SU-DHL-6 (cell line): ENCODE results near the gene CDKAL1.

Source experiments
- H2AFZ ChIP-seq: fragments of 200-600 bp; sonication (generic); 2 replicates; pipeline ENCODE4 v1.6.1; 2014; ENCODE audit warnings: low read depth, mild to moderate bottlenecking, moderate library complexity, mixed read lengths, antibody characterized with exemption, low read length; ENCODE audit not compliant: severe bottlenecking
- H3F3A ChIP-seq: fragments of 200-600 bp; shearing (Covaris generic); 2 replicates; pipeline ENCODE4 v1.6.0; 2016; ENCODE audit warnings: antibody characterized with exemption, mild to moderate bottlenecking; ENCODE audit not compliant: insufficient read depth
- H3K27ac ChIP-seq: fragments of 200-600 bp; sonication (generic); 2 replicates; pipeline ENCODE4 v1.5.1; 2016; ENCODE audit warnings: low read depth, mild to moderate bottlenecking, low read length, moderate library complexity, mixed read lengths
- H3K27me3 ChIP-seq: fragments of 200-600 bp; sonication (generic), shearing (Covaris generic); 2 replicates; pipeline ENCODE4 v1.6.0; 2014; ENCODE audit warnings: mild to moderate bottlenecking, low read length
- H3K36me3 ChIP-seq: fragments of 200-600 bp; sonication (generic); 2 replicates; pipeline ENCODE4 v1.6.1; 2014; ENCODE audit warnings: mild to moderate bottlenecking, low read length, mixed read lengths
- H3K4me2 ChIP-seq: fragments of 300-600, 200-600 bp; shearing (Covaris generic), sonication (generic); 2 replicates; pipeline ENCODE4 v1.6.0; 2014; ENCODE audit warnings: low read length, low read depth, mild to moderate bottlenecking; ENCODE audit not compliant: poor library complexity, severe bottlenecking
- H3K4me3 ChIP-seq: fragments of 200-600 bp; sonication (generic); 2 replicates; pipeline ENCODE4 v1.5.1; 2014; ENCODE audit warnings: antibody characterized with exemption, low read length, mild to moderate bottlenecking, mixed read lengths; ENCODE audit not compliant: insufficient read depth, poor library complexity, severe bottlenecking
- H3K79me2 ChIP-seq: fragments of 200-600 bp; sonication (generic); 2 replicates; pipeline ENCODE4 v1.6.1; 2014; ENCODE audit warnings: mild to moderate bottlenecking, low read length, moderate library complexity; ENCODE audit not compliant: insufficient read depth
- H3K9ac ChIP-seq: fragments of 200-600 bp; sonication (generic); 2 replicates; pipeline ENCODE4 v1.7.0; 2014; ENCODE audit warnings: mild to moderate bottlenecking, low read length
- H3K9me2 ChIP-seq: fragments of 200-600 bp; sonication (generic); replicated peaks from 2 replicates; pipeline ENCODE4 v1.6.1; 2014; ENCODE audit warnings: low read length; ENCODE audit not compliant: insufficient read depth
- H3K9me3 ChIP-seq: fragments of 200-600 bp; sonication (generic); 2 replicates; pipeline ENCODE4 v1.6.1; 2014; ENCODE audit warnings: low read length, mixed read lengths; ENCODE audit not compliant: insufficient read depth
- H4K20me1 ChIP-seq: fragments of 200-600 bp; sonication (generic); 2 replicates; pipeline ENCODE4 v1.6.1; 2014; ENCODE audit warnings: low read depth, mild to moderate bottlenecking, antibody characterized with exemption, low read length, moderate library complexity, mixed read lengths
- CTCF ChIP-seq: fragments of 200-600 bp; sonication (generic); IDR thresholded peaks from one replicate; pipeline ENCODE4 v1.5.1; 2017; ENCODE audit warnings: antibody characterized with exemption, mild to moderate bottlenecking, low read length, moderate library complexity; ENCODE audit not compliant: insufficient read depth, poor library complexity, severe bottlenecking
- EZH2phosphoT487 ChIP-seq: fragments of 200-600 bp; sonication (generic), shearing (Covaris generic); conservative IDR thresholded peaks from 2 replicates; pipeline ENCODE4 v1.6.1; 2018; ENCODE audit warnings: mild to moderate bottlenecking, antibody characterized with exemption, low read length, moderate library complexity, mixed read lengths

CDKAL1 gene

GRCh38 chr6:20684474-20684873 lies 150.2 kb downstream of the CDKAL1 start:
- H3K9ac ChIP-seq = no peak overlapping the region
- no peaks in the 10 kb centered on the region for H3K9me3 ChIP-seq
- no peak overlapping the region for H3K4me2 ChIP-seq
- no peak overlapping the region for H3K4me3 ChIP-seq
- H3K9me2 ChIP-seq = no peaks in the 10 kb centered on the region
- no peak overlapping the region for H3K27ac ChIP-seq
- H3K79me2 ChIP-seq = peaks cover 5% of the 10 kb centered on the region; the same call in 1 of the 2 replicates
- H3K27me3 ChIP-seq = no peaks in the 10 kb centered on the region
- no peak overlapping the region for H2AFZ ChIP-seq
- H3K36me3 ChIP-seq = no peaks in the 10 kb centered on the region
- peaks cover 18% of the 10 kb centered on the region; the same call in 1 of the 2 replicates for H4K20me1 ChIP-seq
- TF ChIP-seq CTCF (no peak), EZH2phosphoT487 (no peak)
- no peaks in the 10 kb centered on the region for H3F3A ChIP-seq

DNA sequence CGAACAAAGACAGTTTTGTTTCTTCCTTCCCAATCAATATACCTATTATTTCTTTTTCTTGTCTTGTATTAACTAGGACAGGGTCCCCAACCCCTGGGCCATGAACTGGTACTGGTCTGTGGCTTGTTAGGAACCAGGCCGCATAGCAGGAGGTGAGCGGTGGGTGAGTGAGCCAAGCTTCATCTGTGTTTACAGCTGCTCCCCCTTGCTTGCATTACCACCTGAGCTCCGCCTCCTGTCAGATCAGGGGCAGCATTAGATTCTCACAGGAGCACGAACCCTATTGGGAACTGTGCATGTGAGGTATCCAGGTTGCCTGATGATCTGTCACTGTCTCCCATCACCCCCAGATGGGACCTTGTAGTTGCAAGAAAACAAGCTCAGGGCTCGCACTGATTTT lies 151.9 kb downstream of the CDKAL1 start:
- no peak overlapping the region for H3K27ac ChIP-seq
- H3K79me2 ChIP-seq = peaks cover 8% of the 10 kb centered on the region; the same call in 1 of the 2 replicates
- TF ChIP-seq EZH2phosphoT487 (no peak), CTCF (no peak)
- H3F3A ChIP-seq = no peaks in the 10 kb centered on the region
- no peaks in the 10 kb centered on the region for H3K9me2 ChIP-seq
- peaks cover 23% of the 10 kb centered on the region for H4K20me1 ChIP-seq
- no peaks in the 10 kb centered on the region for H3K27me3 ChIP-seq
- H3K4me3 ChIP-seq = no peak overlapping the region
- no peaks in the 10 kb centered on the region for H3K36me3 ChIP-seq
- H2AFZ ChIP-seq = no peak overlapping the region
- no peaks in the 10 kb centered on the region for H3K9me3 ChIP-seq
- H3K4me2 ChIP-seq = no peak overlapping the region
- no peak overlapping the region for H3K9ac ChIP-seq

- Histone ChIP-seq H3K36me3 (no peaks in the 10 kb centered on the region), H3K9me2 (no peaks in the 10 kb centered on the region), H3K27me3 (no peaks in the 10 kb centered on the region), H4K20me1 (peaks cover 25% of the 10 kb centered on the region), H3K79me2 (peaks cover 11% of the 10 kb centered on the region; the same call in 1 of the 2 replicates), H2AFZ (no peak overlapping the region), H3K27ac (no peak overlapping the region), H3K9ac (no peak overlapping the region), H3K4me3 (no peak overlapping the region), H3K4me2 (no peak overlapping the region), H3K9me3 (no peaks in the 10 kb centered on the region), H3F3A (no peaks in the 10 kb centered on the region)
- no peak for TF ChIP-seq CTCF
- no peak for TF ChIP-seq EZH2phosphoT487
Measured at GRCh38 chr6:20687494-20687893, 153.2 kb downstream of the CDKAL1 start.
